CD8-positive, alpha-beta memory T cell (primary cell): Measurements from ENCODE around the gene SASS6. TPM values are rescaled to one million over a fixed set of nuclear protein-coding genes. Genes with fewer than 3 reads are reported as not detected.

Source experiments
- CTCF ChIA-PET: fragments of 350-600 bp; sonication (Branson Sonifier 250); formaldehyde crosslinking; loops from one replicate; lab custom pipeline; 2021; ENCODE audit warnings: antibody characterized with exemption; lab: Charles Lee
- POLR2A ChIA-PET: fragments of 350-600 bp; sonication (Branson Sonifier 250); formaldehyde crosslinking; loops from one replicate; lab custom pipeline; 2021; ENCODE audit warnings: antibody characterized with exemption; lab: Charles Lee
- DNase-seq, 5 donors: peaks; one replicate each; pipeline versions ENCODE4 v3.0.0 to v3.0.0-alpha.2; 2020 to 2022; ENCODE audit warnings: mixed read lengths in 1 of 5
- H3K27ac ChIP-seq: one replicate; pipeline ENCODE4 v1.7.0; 2013; ENCODE audit warnings: low read depth, mild to moderate bottlenecking, low read length, moderate library complexity
- H3K27me3 ChIP-seq: 2 replicates; pipeline ENCODE4 v1.7.0; 2013; ENCODE audit warnings: low read length, mild to moderate bottlenecking; ENCODE audit not compliant: insufficient read depth, poor library complexity, severe bottlenecking
- H3K36me3 ChIP-seq: 2 replicates; pipeline ENCODE4 v1.7.0; 2013; ENCODE audit warnings: mild to moderate bottlenecking, low read length, moderate library complexity; ENCODE audit not compliant: insufficient read depth
- H3K4me1 ChIP-seq: 2 replicates; pipeline ENCODE4 v1.7.0; 2013; ENCODE audit warnings: mild to moderate bottlenecking, low read length, moderate library complexity; ENCODE audit not compliant: insufficient read depth
- H3K4me3 ChIP-seq: 2 replicates; pipeline ENCODE4 v1.7.0; 2013; ENCODE audit warnings: mild to moderate bottlenecking, low read length
- H3K9me3 ChIP-seq: 2 replicates; pipeline ENCODE4 v1.7.0; 2013; ENCODE audit warnings: mild to moderate bottlenecking, low read length
- H3K27ac Mint-ChIP-seq, 8 donors: one replicate each; pipeline ENCODE4 v1.8.0; 2020 to 2021; ENCODE audit warnings: mixed read lengths in 8 of 8, mild to moderate bottlenecking in 6 of 8, inconsistent platforms in 3 of 8, moderate library complexity in 3 of 8
- H3K27me3 Mint-ChIP-seq, 2 donors: one replicate each; pipeline ENCODE4 v1.8.0; 2020 to 2021; ENCODE audit warnings: mixed read lengths in 2 of 2, mild to moderate bottlenecking in 1 of 2, moderate library complexity in 1 of 2
- H3K36me3 Mint-ChIP-seq, 3 donors: one replicate each; pipeline ENCODE4 v1.8.0; 2020 to 2021; ENCODE audit warnings: mixed read lengths in 3 of 3, inconsistent platforms in 1 of 3, mild to moderate bottlenecking in 1 of 3
- H3K4me1 Mint-ChIP-seq, 3 donors: one replicate each; pipeline ENCODE4 v1.8.0; 2020 to 2021; ENCODE audit warnings: mixed read lengths in 3 of 3, inconsistent platforms in 1 of 3, mild to moderate bottlenecking in 1 of 3
- H3K4me3 Mint-ChIP-seq, 7 donors: one replicate each; pipeline ENCODE4 v1.8.0; 2020 to 2021; ENCODE audit warnings: mixed read lengths in 7 of 7, mild to moderate bottlenecking in 6 of 7, moderate library complexity in 4 of 7, inconsistent platforms in 2 of 7
- H3K9me3 Mint-ChIP-seq, 5 donors: one replicate each; pipeline ENCODE4 v1.8.0; 2020 to 2022; ENCODE audit warnings: mixed read lengths in 5 of 5, mild to moderate bottlenecking in 3 of 5, moderate library complexity in 2 of 5, inconsistent platforms in 1 of 5
- polyA plus RNA-seq: library from polyadenylated mRNA; unstranded; fragments of 300-500 nt; fragmentation: Illumina TruSeq; gene quantifications from one replicate; pipeline ENCODE4 v1.2.3, GENCODE V29; 2021
- total RNA-seq, 2 experiments: library from RNA; stranded (reverse); gene quantifications; one replicate each; pipeline ENCODE4 v1.2.3, GENCODE V29; 2021

The SASS6 gene
- total and polyA plus RNA-seq, 3 experiments from 2014 or later, result 2.0 to 13.1 (median 12.6) TPM

- H3K36me3 ChIP-seq, result peaks cover 56% of the 10 kb centered on the region
- H3K4me1 Mint-ChIP-seq, result peaks cover 7 to 24% (median 13%) of the 10 kb centered on the region in 3 donors
- CTCF ChIA-PET, result no interaction called here
Measured at GRCh38 chr1:100076319-100076718, 56.4 kb downstream of the SASS6 start.

DNA sequence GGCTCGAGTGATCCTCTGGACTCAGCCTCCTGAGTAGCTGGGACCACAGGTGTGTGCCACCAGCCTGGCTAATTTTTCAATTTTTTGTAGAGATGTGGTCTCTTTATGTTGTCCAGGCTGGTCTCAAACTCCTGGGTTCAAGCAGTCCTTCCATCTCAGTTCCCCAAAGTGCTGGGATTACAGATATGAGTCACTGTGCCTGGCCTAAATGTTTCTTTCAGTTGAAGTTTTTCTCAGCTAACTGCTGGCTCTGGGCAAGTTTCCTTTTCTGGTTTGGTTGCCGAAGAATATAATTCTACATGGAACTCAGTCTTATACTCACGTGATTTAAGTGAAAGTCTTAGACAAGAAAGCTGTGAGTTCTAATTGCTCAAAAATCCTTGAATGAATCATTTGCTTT is 57.0 kb downstream of the SASS6 start:
- Histone ChIP-seq H3K36me3 (peaks cover 54% of the 10 kb centered on the region), H3K4me1 (no peaks in the 10 kb centered on the region), H3K4me3 (no peak overlapping the region), H3K9me3 (no peaks in the 10 kb centered on the region), H3K27ac (no peak overlapping the region), H3K27me3 (no peaks in the 10 kb centered on the region)
- no peak overlapping the region for H3K4me3 Mint-ChIP-seq
- DNase-seq, result no peak
- peaks cover 7 to 24% (median 14%) of the 10 kb centered on the region in 3 donors for H3K4me1 Mint-ChIP-seq
- H3K36me3 Mint-ChIP-seq, result peaks cover 6 to 87% (median 25%) of the 10 kb centered on the region in 3 donors
- POLR2A ChIA-PET, result no interaction called here
- CTCF ChIA-PET, result no interaction called here
- H3K27me3 Mint-ChIP-seq, result peaks cover 0 to 2% of the 10 kb centered on the region in 2 donors
- no peaks in the 10 kb centered on the region for H3K9me3 Mint-ChIP-seq
- peak overlapping the region in 6 of 8 donors; percentile 44 to 79 (median 64) for H3K27ac Mint-ChIP-seq

More at GRCh38 chr1:100076319-100076718, 56.4 kb downstream of the SASS6 start:
- DNase-seq, result no peak
- POLR2A ChIA-PET, result no interaction called here
- H3K4me3 Mint-ChIP-seq, result no peak overlapping the region
- Histone ChIP-seq H3K27me3 (no peaks in the 10 kb centered on the region), H3K9me3 (no peaks in the 10 kb centered on the region), H3K4me3 (no peak overlapping the region), H3K4me1 (no peaks in the 10 kb centered on the region), H3K27ac (no peak overlapping the region)
- H3K27ac Mint-ChIP-seq, result peak overlapping the region in 6 of 8 donors; percentile 12 to 81 (median 62)
- no peaks in the 10 kb centered on the region for H3K9me3 Mint-ChIP-seq
- H3K27me3 Mint-ChIP-seq, result peaks cover 0 to 2% of the 10 kb centered on the region in 2 donors
- peaks cover 6 to 88% (median 24%) of the 10 kb centered on the region in 3 donors for H3K36me3 Mint-ChIP-seq

DNA sequence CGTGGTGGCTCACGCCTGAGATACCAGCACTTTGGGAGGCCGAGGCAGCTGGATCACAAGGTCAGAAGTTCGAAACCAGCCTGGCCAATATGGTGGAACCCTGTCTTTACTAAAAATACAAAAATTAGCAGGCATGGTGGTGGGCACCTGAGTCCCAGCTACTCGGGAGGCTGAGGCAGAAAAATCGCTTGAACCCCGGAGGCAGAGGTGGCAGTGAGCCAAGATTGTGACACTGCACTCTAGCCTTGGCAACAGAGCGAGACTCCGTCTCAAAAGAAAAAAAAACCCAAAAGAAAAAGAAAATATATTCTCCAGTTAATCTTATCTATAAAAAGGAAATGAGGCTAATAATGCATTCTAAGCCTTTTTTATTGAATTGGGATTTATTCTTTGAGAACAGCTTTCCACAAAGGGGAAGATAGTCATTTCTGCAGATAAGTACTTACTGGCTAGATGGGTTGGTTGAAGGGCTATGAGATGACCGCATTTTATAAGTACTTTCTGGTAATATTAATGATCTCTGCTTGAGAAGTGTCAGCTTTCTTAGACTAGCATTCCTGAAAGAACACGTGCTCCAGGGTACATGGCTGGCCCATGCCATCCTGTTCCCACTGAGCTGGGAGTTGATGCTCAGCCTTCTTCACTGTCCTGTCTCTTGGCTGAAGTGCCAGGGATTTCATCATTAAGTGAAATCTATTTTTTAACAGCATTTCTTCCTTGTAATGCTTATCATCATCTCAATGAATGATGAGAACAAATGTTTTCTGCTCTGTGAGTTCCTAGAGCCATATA is 57.9 kb downstream of the SASS6 start:
- no peaks in the 10 kb centered on the region for H3K27me3 ChIP-seq
- peak overlapping the region in 5 of 8 donors; percentile 17 to 66 (median 41) for H3K27ac Mint-ChIP-seq
- no peaks in the 10 kb centered on the region for H3K9me3 ChIP-seq
- H3K36me3 ChIP-seq, result peaks cover 51% of the 10 kb centered on the region
- peaks cover 11 to 30% (median 24%) of the 10 kb centered on the region in 3 donors for H3K4me1 Mint-ChIP-seq
- H3K27me3 Mint-ChIP-seq, result peaks cover 0 to 2% of the 10 kb centered on the region in 2 donors
- H3K4me1 ChIP-seq, result no peaks in the 10 kb centered on the region
- ChIA-PET POLR2A (no interaction called here), CTCF (no interaction called here)
- no peaks in the 10 kb centered on the region for H3K9me3 Mint-ChIP-seq
- H3K4me3 Mint-ChIP-seq, result no peak overlapping the region
- H3K4me3 ChIP-seq, result no peak overlapping the region
- H3K36me3 Mint-ChIP-seq, result peaks cover 6 to 87% (median 25%) of the 10 kb centered on the region in 3 donors
- H3K27ac ChIP-seq, result no peak overlapping the region
- DNase-seq, result no peak

GRCh38 chr1:100073531-100073930 is 59.2 kb downstream of the SASS6 start:
- Histone ChIP-seq H3K36me3 (peaks cover 55% of the 10 kb centered on the region), H3K27ac (no peak overlapping the region), H3K4me3 (no peak overlapping the region), H3K27me3 (no peaks in the 10 kb centered on the region), H3K9me3 (no peaks in the 10 kb centered on the region), H3K4me1 (no peaks in the 10 kb centered on the region)
- Mint-ChIP-seq H3K4me3 (no peak overlapping the region), H3K27me3 (peaks cover 0 to 2% of the 10 kb centered on the region in 2 donors), H3K27ac (peak overlapping the region in 2 of 8 donors; percentile 12 to 21), H3K36me3 (peaks cover 6 to 85% (median 31%) of the 10 kb centered on the region in 3 donors), H3K9me3 (no peaks in the 10 kb centered on the region), H3K4me1 (peaks cover 17 to 31% (median 27%) of the 10 kb centered on the region in 3 donors)
- DNase-seq, result no peak
- POLR2A ChIA-PET, result no interaction called here
- CTCF ChIA-PET, result interaction anchor here (0.6 kb wide), 1 partner anchor 106 kb away, joined by 3 read pairs; no protein-coding TSS in a partner anchor

GRCh38 chr1:100070201-100070939 is 62.4 kb downstream of the SASS6 start:
- Mint-ChIP-seq H3K4me3 (no peak overlapping the region), H3K36me3 (peaks cover 6 to 84% (median 35%) of the 10 kb centered on the region in 3 donors), H3K9me3 (no peaks in the 10 kb centered on the region), H3K4me1 (peaks cover 23 to 32% (median 26%) of the 10 kb centered on the region in 3 donors), H3K27me3 (peaks cover 0 to 2% of the 10 kb centered on the region in 2 donors), H3K27ac (peak overlapping the region in 4 of 8 donors; percentile 1 to 78 (median 72))
- Histone ChIP-seq H3K36me3 (peaks cover 54% of the 10 kb centered on the region), H3K27ac (no peak overlapping the region), H3K9me3 (no peaks in the 10 kb centered on the region), H3K4me3 (no peak overlapping the region), H3K4me1 (peaks cover 4% of the 10 kb centered on the region), H3K27me3 (no peaks in the 10 kb centered on the region)
- DNase-seq, result no peak
- POLR2A ChIA-PET, result interaction anchor here (0.6 kb wide), 1 partner anchor 17 kb away, joined by 5 read pairs; no protein-coding TSS in a partner anchor
- CTCF ChIA-PET, result no interaction called here

DNA sequence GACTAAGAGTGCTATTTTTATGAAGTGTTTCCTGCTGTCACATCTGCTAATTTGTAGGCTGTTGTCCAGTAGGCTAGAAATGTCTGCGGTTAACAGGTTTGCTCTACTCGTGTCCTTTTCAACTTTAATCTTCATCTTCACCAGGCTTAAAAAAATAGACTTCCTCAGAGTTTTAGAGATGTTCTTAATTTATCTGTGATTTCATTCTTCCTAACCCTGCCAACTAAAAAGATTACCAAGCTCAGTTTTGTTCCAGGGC is 66.8 kb downstream of the SASS6 start:
- no peaks in the 10 kb centered on the region for H3K27me3 ChIP-seq
- H3K9me3 Mint-ChIP-seq, result no peaks in the 10 kb centered on the region
- H3K27ac ChIP-seq, result no peak overlapping the region
- peak overlapping the region in 2 of 7 donors; percentile 39 to 49 for H3K4me3 Mint-ChIP-seq
- peak overlapping the region in 6 of 8 donors; percentile 2 to 91 (median 58) for H3K27ac Mint-ChIP-seq
- H3K36me3 ChIP-seq, result peaks cover 37% of the 10 kb centered on the region
- no peaks in the 10 kb centered on the region for H3K9me3 ChIP-seq
- POLR2A ChIA-PET, result interaction anchor here (0.7 kb wide), 1 partner anchor 15 kb away, joined by 3 read pairs; no protein-coding TSS in a partner anchor
- CTCF ChIA-PET, result no interaction called here
- peaks cover 28 to 52% (median 32%) of the 10 kb centered on the region in 3 donors for H3K4me1 Mint-ChIP-seq
- DNase-seq, result no peak
- H3K27me3 Mint-ChIP-seq, result no peaks in the 10 kb centered on the region
- H3K36me3 Mint-ChIP-seq, result peaks cover 0 to 87% (median 24%) of the 10 kb centered on the region in 3 donors
- H3K4me3 ChIP-seq, result no peak overlapping the region
- H3K4me1 ChIP-seq, result peaks cover 15% of the 10 kb centered on the region

GRCh38 chr1:100065183-100065968 is 67.4 kb downstream of the SASS6 start:
- H3K9me3 Mint-ChIP-seq, result no peaks in the 10 kb centered on the region
- H3K27ac ChIP-seq, result no peak overlapping the region
- DNase-seq, result no peak
- H3K27me3 Mint-ChIP-seq, result no peaks in the 10 kb centered on the region
- peaks cover 32 to 52% (median 33%) of the 10 kb centered on the region in 3 donors for H3K4me1 Mint-ChIP-seq
- peak overlapping the region in 7 of 8 donors; percentile 4 to 91 (median 65) for H3K27ac Mint-ChIP-seq
- H3K36me3 ChIP-seq, result peaks cover 33% of the 10 kb centered on the region
- peaks cover 0 to 87% (median 26%) of the 10 kb centered on the region in 3 donors for H3K36me3 Mint-ChIP-seq
- H3K4me3 ChIP-seq, result no peak overlapping the region
- no peaks in the 10 kb centered on the region for H3K9me3 ChIP-seq
- ChIA-PET POLR2A (interaction anchor here (0.7 kb wide), 1 partner anchor 16 kb away, joined by 3 read pairs; no protein-coding TSS in a partner anchor), CTCF (no interaction called here)
- peak overlapping the region in 3 of 7 donors; percentile 9 to 49 (median 39) for H3K4me3 Mint-ChIP-seq
- H3K27me3 ChIP-seq, result no peaks in the 10 kb centered on the region
- peaks cover 15% of the 10 kb centered on the region for H3K4me1 ChIP-seq
